Heart left ventricle (tissue), 13 donors: ENCODE measurements around the gene COMMD1.

Experiments
- CTCF ChIP-seq, 12 donors: fragments of 200-600 bp; sonication (generic) in 4 of 12; IDR thresholded peaks; one replicate each; pipeline versions ENCODE4 v1.5.0 to v1.8.0; 2018 to 2022; ENCODE audit warnings: antibody characterized with exemption in 12 of 12, mild to moderate bottlenecking in 5 of 12
- POLR2A ChIP-seq, 2 donors: fragments of 450-650 bp; IDR thresholded peaks; one replicate each; pipeline ENCODE4 v1.6.1; 2017; ENCODE audit warnings: antibody characterized with exemption in 2 of 2, mild to moderate bottlenecking in 2 of 2, moderate library complexity in 2 of 2
- donor health status: ischemic (EF 13 %, LVEDD 7.1; RV severe dilation, severe dysfunction).
- donor health status: DM: no; HTN: yes; CAD: no.
- donor health status: DM: no; HTN: no; CAD: no.
- donor health status: ischemic (EF 25% LVEDD 6.9; RV normal size, moderate dysfunction).
- donor health status: ischemic (EF 25% LVEDD 5.7; RV mildly dilated, moderate dysfunction).
- donor health status: ischemic (EF 35%, LVEDD 5.7; RV mildly dilated, moderate dysfunction).
- donor health status: nonischemic (EF 11% LVEDD 7.7; RV severe dilation, severe dysfunction).
- donor health status: DM: yes; HTN: yes; CAD: no.
- donor health status: PGD.
- donor health status: ischemic (EF 29% LVEDD 5.4; RV normal size, mild dysfunction).
- donor health status: nonischemic (EF 23%, LVEDD 6.1; RV moderate dilation, normal function).

GRCh38 chr2:62030902-62031301 is 125.4 kb downstream of the COMMD1 start:
- no peak for TF ChIP-seq CTCF (IDR thresholded peaks at IDR 0.05)
- no peak for TF ChIP-seq POLR2A (IDR thresholded peaks at IDR 0.05)
